A673 (cell line): ENCODE results near the gene PRMT6.

Experiments used
- EZH2 ChIP-seq: fragments of 200-600 bp; sonication (generic); IDR thresholded peaks from 2 replicates; pipeline ENCODE4 v1.6.1; 2017; ENCODE audit warnings: borderline replicate concordance, low read depth, mild to moderate bottlenecking, mixed read lengths, antibody characterized with exemption, low read length; ENCODE audit not compliant: poor library complexity, severe bottlenecking
- TF ChIP-seq, protein P1 (sequence below): fragments of 300-800, 200-600 bp; sonication (generic); conservative IDR thresholded peaks from 2 replicates; pipeline ENCODE4 v1.5.1; 2017; ENCODE audit warnings: low read depth, mild to moderate bottlenecking, antibody characterized with exemption, low read length, moderate library complexity, mixed read lengths

DNA sequence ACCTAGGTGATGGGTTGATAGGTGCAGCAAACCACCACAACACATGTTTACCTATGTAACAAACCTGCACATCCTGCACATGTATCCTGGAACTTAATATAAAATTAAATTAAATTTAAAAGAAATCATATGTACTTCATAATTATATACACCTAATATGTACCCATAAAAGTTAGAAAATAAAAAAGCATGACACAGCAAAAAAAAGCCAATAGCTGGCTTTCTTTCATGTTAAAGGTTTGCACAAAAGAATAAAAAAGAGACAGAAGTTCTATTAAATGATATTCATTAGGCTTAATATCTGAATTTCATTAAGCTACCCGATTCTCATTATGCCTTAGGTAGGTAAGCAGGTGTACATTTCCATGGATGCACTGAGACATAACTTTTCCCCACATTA is 5.2 kb upstream of the PRMT6 start:
- no peak for TF ChIP-seq EZH2
- TF ChIP-seq, protein P1, sequence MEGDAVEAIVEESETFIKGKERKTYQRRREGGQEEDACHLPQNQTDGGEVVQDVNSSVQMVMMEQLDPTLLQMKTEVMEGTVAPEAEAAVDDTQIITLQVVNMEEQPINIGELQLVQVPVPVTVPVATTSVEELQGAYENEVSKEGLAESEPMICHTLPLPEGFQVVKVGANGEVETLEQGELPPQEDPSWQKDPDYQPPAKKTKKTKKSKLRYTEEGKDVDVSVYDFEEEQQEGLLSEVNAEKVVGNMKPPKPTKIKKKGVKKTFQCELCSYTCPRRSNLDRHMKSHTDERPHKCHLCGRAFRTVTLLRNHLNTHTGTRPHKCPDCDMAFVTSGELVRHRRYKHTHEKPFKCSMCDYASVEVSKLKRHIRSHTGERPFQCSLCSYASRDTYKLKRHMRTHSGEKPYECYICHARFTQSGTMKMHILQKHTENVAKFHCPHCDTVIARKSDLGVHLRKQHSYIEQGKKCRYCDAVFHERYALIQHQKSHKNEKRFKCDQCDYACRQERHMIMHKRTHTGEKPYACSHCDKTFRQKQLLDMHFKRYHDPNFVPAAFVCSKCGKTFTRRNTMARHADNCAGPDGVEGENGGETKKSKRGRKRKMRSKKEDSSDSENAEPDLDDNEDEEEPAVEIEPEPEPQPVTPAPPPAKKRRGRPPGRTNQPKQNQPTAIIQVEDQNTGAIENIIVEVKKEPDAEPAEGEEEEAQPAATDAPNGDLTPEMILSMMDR = no peak
